Measurements from ENCODE around the gene NEK11. TPM values are rescaled to one million over a fixed set of nuclear protein-coding genes. Genes with fewer than 3 reads are reported as not detected.

The NEK11 gene, protein sequence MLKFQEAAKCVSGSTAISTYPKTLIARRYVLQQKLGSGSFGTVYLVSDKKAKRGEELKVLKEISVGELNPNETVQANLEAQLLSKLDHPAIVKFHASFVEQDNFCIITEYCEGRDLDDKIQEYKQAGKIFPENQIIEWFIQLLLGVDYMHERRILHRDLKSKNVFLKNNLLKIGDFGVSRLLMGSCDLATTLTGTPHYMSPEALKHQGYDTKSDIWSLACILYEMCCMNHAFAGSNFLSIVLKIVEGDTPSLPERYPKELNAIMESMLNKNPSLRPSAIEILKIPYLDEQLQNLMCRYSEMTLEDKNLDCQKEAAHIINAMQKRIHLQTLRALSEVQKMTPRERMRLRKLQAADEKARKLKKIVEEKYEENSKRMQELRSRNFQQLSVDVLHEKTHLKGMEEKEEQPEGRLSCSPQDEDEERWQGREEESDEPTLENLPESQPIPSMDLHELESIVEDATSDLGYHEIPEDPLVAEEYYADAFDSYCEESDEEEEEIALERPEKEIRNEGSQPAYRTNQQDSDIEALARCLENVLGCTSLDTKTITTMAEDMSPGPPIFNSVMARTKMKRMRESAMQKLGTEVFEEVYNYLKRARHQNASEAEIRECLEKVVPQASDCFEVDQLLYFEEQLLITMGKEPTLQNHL
- 2.8 and 3.8 TPM in 2 replicates for total RNA-seq

DNA sequence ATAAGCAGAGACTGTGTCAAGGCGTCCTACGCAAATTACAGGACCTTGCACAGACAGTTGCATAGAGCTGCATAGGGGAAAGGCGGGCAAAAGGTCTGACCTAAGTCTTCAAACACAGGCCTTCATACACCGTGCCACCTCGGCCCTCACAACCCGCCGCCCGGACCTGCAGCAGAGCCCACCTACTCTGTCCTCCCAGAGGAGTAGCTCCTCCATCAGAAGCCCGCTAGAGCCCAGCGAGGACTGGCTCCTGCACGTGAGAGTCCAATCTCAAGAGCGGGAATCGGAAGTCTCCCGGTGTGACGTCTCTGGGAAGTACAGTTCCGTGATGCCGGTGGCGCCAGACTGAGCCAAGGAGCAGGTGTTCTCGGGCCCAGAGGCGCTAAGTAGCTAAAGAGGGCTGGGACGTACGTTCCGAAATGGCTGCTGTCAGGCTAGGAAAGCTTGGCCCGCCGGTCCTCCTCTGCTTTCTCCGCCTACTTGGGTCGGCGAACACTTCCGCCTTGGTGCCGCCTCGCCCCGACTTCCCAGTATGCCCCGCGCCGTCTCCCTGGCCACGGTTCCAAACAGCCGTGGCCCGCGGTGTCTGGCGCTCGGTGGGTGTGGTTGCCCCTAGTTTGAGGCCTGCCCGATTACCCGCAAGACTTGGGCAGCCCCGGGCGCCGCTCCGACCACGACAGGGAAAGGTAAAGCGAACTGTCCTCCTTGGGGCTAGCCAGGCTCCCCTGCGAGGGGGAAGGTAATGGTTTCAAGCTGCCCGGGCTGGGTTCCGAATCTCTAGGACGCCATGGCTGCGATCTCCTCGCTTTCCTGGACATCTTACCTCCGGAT lies at the start of gene NEK11, which contains the start of gene ASTE1:
Gene NEK11, plus strand, starts transcription at position 557 of the 831 bp plus-strand sequence. CDS start 2,832 bp downstream, outside the sequence.
Gene ASTE1, minus strand, starts transcription at position 505 of the 831 bp plus-strand sequence. CDS start 1,519 bp downstream, outside the sequence.

DNA sequence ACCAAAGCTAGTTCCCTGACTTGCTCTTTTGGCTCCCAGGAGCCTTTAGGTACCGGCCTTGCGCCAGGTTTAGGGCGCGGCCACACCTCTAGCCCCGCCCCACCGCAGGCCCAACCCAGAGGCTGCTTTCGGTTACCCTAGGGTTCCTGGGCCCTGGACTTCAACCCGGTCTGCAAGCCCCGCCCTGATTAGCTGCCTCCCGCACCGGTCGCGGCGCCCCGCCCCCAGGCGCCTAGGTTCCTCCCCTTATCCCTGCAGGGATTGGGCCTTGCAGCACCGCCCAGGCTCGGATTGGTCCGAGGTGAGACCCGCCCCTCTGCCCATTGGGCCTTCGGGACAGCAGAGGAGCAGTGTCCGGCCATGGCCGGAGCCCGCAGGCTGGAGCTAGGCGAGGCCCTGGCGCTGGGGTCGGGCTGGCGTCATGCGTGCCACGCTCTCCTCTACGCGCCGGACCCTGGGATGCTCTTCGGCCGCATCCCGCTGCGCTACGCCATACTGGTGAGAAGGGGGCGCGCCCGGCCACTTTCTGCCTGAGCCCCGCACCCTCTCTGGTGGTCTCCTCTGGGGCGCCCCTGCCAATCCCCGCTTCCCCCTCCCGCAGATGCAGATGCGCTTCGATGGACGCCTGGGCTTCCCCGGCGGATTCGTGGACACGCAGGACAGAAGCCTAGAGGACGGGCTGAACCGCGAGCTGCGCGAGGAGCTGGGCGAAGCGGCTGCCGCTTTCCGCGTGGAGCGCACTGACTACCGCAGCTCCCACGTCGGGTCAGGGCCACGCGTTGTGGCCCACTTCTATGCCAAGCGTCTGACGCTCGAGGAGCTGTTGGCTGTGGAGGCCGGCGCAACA lies 355.0 kb downstream of the NEK11 start, which contains the start of gene NUDT16:
Gene NUDT16, plus strand, starts transcription at position 330 of the 847 bp plus-strand sequence. Its CDS starts 31 bp downstream, at position 361.

Other genes starting within 250 kb of the NEK11 start
- 50.4 and 57.4 TPM in 2 replicates for gene ATP2C1, start 132.8 kb upstream of the NEK11 start, total RNA-seq
- gene ASTE1, start 52 bp upstream of the NEK11 start, total RNA-seq = 2.5 and 3.7 TPM in 2 replicates

All from airway epithelial cell (primary cell).